Activated CD4-positive, alpha-beta memory T cell treated with anti-CD3 and anti-CD28 coated beads, Interleukin-2, amount 10 ng/mL, durations not matched to agents 7 days and 5 days (primary cell): ENCODE results near the gene SHISAL1. TPM values are rescaled to one million over a fixed set of nuclear protein-coding genes. Genes with fewer than 3 reads are reported as not detected.

Experiments used
- CTCF ChIA-PET: fragments of 350-600 bp; sonication (Branson Sonifier 250); formaldehyde crosslinking; loops from one replicate; lab custom pipeline; 2021; ENCODE audit warnings: antibody characterized with exemption, inconsistent platforms; lab: Charles Lee
- POLR2A ChIA-PET: fragments of 350-600 bp; sonication (Branson Sonifier 250); formaldehyde crosslinking; loops from one replicate; lab custom pipeline; 2021; ENCODE audit warnings: antibody characterized with exemption; lab: Charles Lee
- DNase-seq: peaks from one replicate; pipeline ENCODE4 v3.0.0-alpha.2; 2020
- H3K27ac Mint-ChIP-seq: one replicate; pipeline ENCODE4 v1.8.0; 2021; ENCODE audit warnings: mild to moderate bottlenecking, mixed read lengths
- H3K27me3 Mint-ChIP-seq: one replicate; pipeline ENCODE4 v1.8.0; 2021; ENCODE audit warnings: mixed read lengths
- H3K36me3 Mint-ChIP-seq: one replicate; pipeline ENCODE4 v1.8.0; 2021; ENCODE audit warnings: low read depth, mixed read lengths
- H3K4me1 Mint-ChIP-seq: one replicate; pipeline ENCODE4 v1.8.0; 2021; ENCODE audit warnings: mixed read lengths
- H3K4me3 Mint-ChIP-seq: one replicate; pipeline ENCODE4 v1.8.0; 2021; ENCODE audit warnings: mild to moderate bottlenecking, mixed read lengths
- H3K9me3 Mint-ChIP-seq: one replicate; pipeline ENCODE4 v1.8.0; 2021; ENCODE audit warnings: mixed read lengths
- total RNA-seq, 2 experiments: library from RNA; stranded (reverse); gene quantifications; one replicate each; pipeline ENCODE4 v1.2.3, GENCODE V29; 2021

The SHISAL1 gene
- total RNA-seq, 2 experiments from 2014 or later = not detected

- no peaks in the 10 kb centered on the region for H3K9me3 Mint-ChIP-seq
- POLR2A ChIA-PET = no interaction called here
- no peak overlapping the region for H3K4me3 Mint-ChIP-seq
- CTCF ChIA-PET = no interaction called here
- peaks cover 21% of the 10 kb centered on the region for H3K27me3 Mint-ChIP-seq
- no peak overlapping the region for H3K27ac Mint-ChIP-seq
- DNase-seq = no peak
- no peaks in the 10 kb centered on the region for H3K36me3 Mint-ChIP-seq
- peaks cover 9% of the 10 kb centered on the region for H3K4me1 Mint-ChIP-seq
These were observed 39.1 kb upstream of the SHISAL1 start for GRCh38 chr22:44351685-44352377.

GRCh38 chr22:44351037-44351436 is 38.3 kb upstream of the SHISAL1 start:
- no peak for DNase-seq
- Mint-ChIP-seq H3K36me3 (no peaks in the 10 kb centered on the region), H3K4me1 (peaks cover 9% of the 10 kb centered on the region), H3K27me3 (peaks cover 21% of the 10 kb centered on the region), H3K4me3 (no peak overlapping the region), H3K27ac (no peak overlapping the region), H3K9me3 (no peaks in the 10 kb centered on the region)
- ChIA-PET CTCF (no interaction called here), POLR2A (no interaction called here)

GRCh38 chr22:44349594-44349993 is 36.8 kb upstream of the SHISAL1 start:
- Mint-ChIP-seq H3K4me1 (peaks cover 9% of the 10 kb centered on the region), H3K36me3 (no peaks in the 10 kb centered on the region), H3K4me3 (no peak overlapping the region), H3K9me3 (no peaks in the 10 kb centered on the region), H3K27ac (no peak overlapping the region), H3K27me3 (peaks cover 18% of the 10 kb centered on the region)
- CTCF ChIA-PET = no interaction called here
- POLR2A ChIA-PET = no interaction called here
- DNase-seq = no peak

GRCh38 chr22:44348971-44349560 is 36.3 kb upstream of the SHISAL1 start:
- Mint-ChIP-seq H3K36me3 (no peaks in the 10 kb centered on the region), H3K9me3 (no peaks in the 10 kb centered on the region), H3K4me3 (no peak overlapping the region), H3K27ac (no peak overlapping the region), H3K4me1 (peaks cover 9% of the 10 kb centered on the region), H3K27me3 (peaks cover 15% of the 10 kb centered on the region)
- ChIA-PET CTCF (no interaction called here), POLR2A (no interaction called here)
- DNase-seq = no peak

GRCh38 chr22:44347549-44347948 is 34.8 kb upstream of the SHISAL1 start:
- no peak for DNase-seq
- Mint-ChIP-seq H3K27ac (no peak overlapping the region), H3K4me1 (peaks cover 9% of the 10 kb centered on the region), H3K4me3 (no peak overlapping the region), H3K27me3 (peaks cover 9% of the 10 kb centered on the region), H3K9me3 (no peaks in the 10 kb centered on the region), H3K36me3 (no peaks in the 10 kb centered on the region)
- ChIA-PET POLR2A (no interaction called here), CTCF (no interaction called here)

GRCh38 chr22:44347080-44347479 is 34.3 kb upstream of the SHISAL1 start:
- ChIA-PET POLR2A (no interaction called here), CTCF (no interaction called here)
- Mint-ChIP-seq H3K4me3 (no peak overlapping the region), H3K27me3 (peaks cover 9% of the 10 kb centered on the region), H3K36me3 (no peaks in the 10 kb centered on the region), H3K27ac (no peak overlapping the region), H3K4me1 (peaks cover 8% of the 10 kb centered on the region), H3K9me3 (no peaks in the 10 kb centered on the region)
- DNase-seq = no peak

- H3K4me3 Mint-ChIP-seq = no peak overlapping the region
- H3K9me3 Mint-ChIP-seq = no peaks in the 10 kb centered on the region
- H3K36me3 Mint-ChIP-seq = no peaks in the 10 kb centered on the region
- CTCF ChIA-PET = no interaction called here
- no peak overlapping the region for H3K27ac Mint-ChIP-seq
- DNase-seq = no peak
- H3K4me1 Mint-ChIP-seq = no peaks in the 10 kb centered on the region
- POLR2A ChIA-PET = no interaction called here
- peaks cover 4% of the 10 kb centered on the region for H3K27me3 Mint-ChIP-seq
These were observed 33.1 kb upstream of the SHISAL1 start for GRCh38 chr22:44345872-44346271.

GRCh38 chr22:44344407-44344806 is 31.7 kb upstream of the SHISAL1 start:
- CTCF ChIA-PET = interaction anchor here (0.6 kb wide), 1 partner anchor 285 kb away, joined by 8 read pairs; no protein-coding TSS in a partner anchor
- POLR2A ChIA-PET = no interaction called here
- H3K27ac Mint-ChIP-seq = no peak overlapping the region
- no peaks in the 10 kb centered on the region for H3K9me3 Mint-ChIP-seq
- no peaks in the 10 kb centered on the region for H3K36me3 Mint-ChIP-seq
- H3K4me1 Mint-ChIP-seq = no peaks in the 10 kb centered on the region
- H3K27me3 Mint-ChIP-seq = no peaks in the 10 kb centered on the region
- DNase-seq = no peak
- H3K4me3 Mint-ChIP-seq = no peak overlapping the region

GRCh38 chr22:44342347-44342956 is 29.7 kb upstream of the SHISAL1 start:
- ChIA-PET CTCF (interaction anchor here (0.6 kb wide), 1 partner anchor 279 kb away, joined by 3 read pairs; no protein-coding TSS in a partner anchor), POLR2A (no interaction called here)
- DNase-seq = no peak
- H3K9me3 Mint-ChIP-seq = no peaks in the 10 kb centered on the region
- no peak overlapping the region for H3K4me3 Mint-ChIP-seq
- H3K4me1 Mint-ChIP-seq = no peaks in the 10 kb centered on the region
- H3K27me3 Mint-ChIP-seq = no peaks in the 10 kb centered on the region
- no peak overlapping the region for H3K27ac Mint-ChIP-seq
- no peaks in the 10 kb centered on the region for H3K36me3 Mint-ChIP-seq

GRCh38 chr22:44341431-44342346 is 28.9 kb upstream of the SHISAL1 start:
- ChIA-PET CTCF (interaction anchor here (0.6 kb wide), 1 partner anchor 278 kb away, joined by 3 read pairs; no protein-coding TSS in a partner anchor), POLR2A (no interaction called here)
- no peak overlapping the region for H3K4me3 Mint-ChIP-seq
- H3K27ac Mint-ChIP-seq = no peak overlapping the region
- no peak for DNase-seq
- peaks cover 4% of the 10 kb centered on the region for H3K27me3 Mint-ChIP-seq
- H3K9me3 Mint-ChIP-seq = no peaks in the 10 kb centered on the region
- H3K36me3 Mint-ChIP-seq = no peaks in the 10 kb centered on the region
- H3K4me1 Mint-ChIP-seq = no peaks in the 10 kb centered on the region

- POLR2A ChIA-PET = no interaction called here
- no peak for DNase-seq
- Mint-ChIP-seq H3K27me3 (peaks cover 4% of the 10 kb centered on the region), H3K4me3 (no peak overlapping the region), H3K27ac (no peak overlapping the region), H3K4me1 (no peaks in the 10 kb centered on the region), H3K36me3 (no peaks in the 10 kb centered on the region), H3K9me3 (no peaks in the 10 kb centered on the region)
- CTCF ChIA-PET = no interaction called here
These were observed 27.8 kb upstream of the SHISAL1 start for GRCh38 chr22:44340271-44341239.

GRCh38 chr22:44338906-44339305 is 26.2 kb upstream of the SHISAL1 start:
- Mint-ChIP-seq H3K4me3 (no peak overlapping the region), H3K36me3 (no peaks in the 10 kb centered on the region), H3K4me1 (no peaks in the 10 kb centered on the region), H3K27me3 (peaks cover 4% of the 10 kb centered on the region), H3K27ac (no peak overlapping the region), H3K9me3 (no peaks in the 10 kb centered on the region)
- CTCF ChIA-PET = no interaction called here
- POLR2A ChIA-PET = no interaction called here
- DNase-seq = no peak
